NB4 (cell line): ENCODE results near the gene RIMS1.

Experiments
- CTCF ChIP-seq: IDR thresholded peaks from one replicate; pipeline ENCODE4 v1.5.1; 2012; ENCODE audit warnings: low read depth, low read length
- MAX ChIP-seq: IDR thresholded peaks from 2 replicates; pipeline ENCODE4 v1.6.1; 2011; ENCODE audit warnings: low read depth, low read length
- MYC ChIP-seq: IDR thresholded peaks from 2 replicates; pipeline ENCODE4 v1.6.1; 2011; ENCODE audit warnings: low read depth, low read length
- POLR2A ChIP-seq: IDR thresholded peaks from 2 replicates; pipeline ENCODE4 v1.6.1; 2011; ENCODE audit warnings: mild to moderate bottlenecking; ENCODE audit not compliant: insufficient read length; ENCODE audit errors: extremely low read depth

- TF ChIP-seq CTCF = no peak
- no peak for TF ChIP-seq POLR2A
- no peak for TF ChIP-seq MAX
- no peak for TF ChIP-seq MYC
Measured at GRCh38 chr6:72048080-72048479, 161.7 kb downstream of the RIMS1 start.
